CD14-positive monocyte (primary cell): Measurements from ENCODE around the gene UGT2A2. TPM values are rescaled to one million over a fixed set of nuclear protein-coding genes. Genes with fewer than 3 reads are reported as not detected.

Experiments
- DNase-seq, 3 donors: peaks; one replicate each; pipeline ENCODE4 v3.0.0-alpha.2; 2011 to 2022
- H2AFZ ChIP-seq: 2 replicates; pipeline ENCODE4 v1.6.0; 2012; ENCODE audit warnings: mild to moderate bottlenecking, low read depth, low read length, inconsistent platforms; ENCODE audit not compliant: insufficient read depth, poor library complexity, severe bottlenecking
- H3K27ac ChIP-seq, 2 donors: 1 replicate in 1 of 2; 2 replicates in 1 of 2; pipeline ENCODE4 v1.5.1; 2012 to 2013; ENCODE audit warnings: low read length in 2 of 2, control low read depth in 1 of 2, inconsistent platforms in 1 of 2, low read depth in 1 of 2, mild to moderate bottlenecking in 1 of 2
- H3K27me3 ChIP-seq, 2 donors: one replicate each; pipeline versions ENCODE4 v1.6.0 to v1.6.1; 2011 to 2013; ENCODE audit warnings: low read length in 2 of 2; ENCODE audit not compliant: control insufficient read depth in 2 of 2, insufficient read depth in 2 of 2
- H3K36me3 ChIP-seq, 2 donors: replicated peaks in 1 of 2; 1 replicate in 1 of 2; 2 replicates in 1 of 2; pipeline versions ENCODE4 v1.5.1 to v1.6.1; 2012 to 2013; ENCODE audit warnings: low read length in 2 of 2, control low read depth in 1 of 2, inconsistent platforms in 1 of 2, mild to moderate bottlenecking in 1 of 2; ENCODE audit not compliant: insufficient read depth in 2 of 2, control insufficient read depth in 1 of 2
- H3K4me1 ChIP-seq, 2 donors: 1 replicate in 1 of 2; 2 replicates in 1 of 2; pipeline versions ENCODE4 v1.5.1 to v1.6.1; 2012 to 2013; ENCODE audit warnings: low read length in 2 of 2, control low read depth in 1 of 2, inconsistent platforms in 1 of 2, mild to moderate bottlenecking in 1 of 2, moderate library complexity in 1 of 2; ENCODE audit not compliant: insufficient read depth in 2 of 2, control insufficient read depth in 1 of 2
- H3K4me2 ChIP-seq: replicated peaks from 2 replicates; pipeline ENCODE3; 2012; ENCODE audit warnings: low read length, moderate library complexity, mild to moderate bottlenecking; ENCODE audit not compliant: poor library complexity, severe bottlenecking; ENCODE audit errors: extremely low read depth
- H3K4me3 ChIP-seq, 3 experiments: fragments of 200-600 bp in 1 of 3; sonication (generic) in 1 of 3; replicated peaks in 1 of 3; 1 replicate in 2 of 3; 2 replicates in 1 of 3; pipeline ENCODE4 v1.5.1; 2011 to 2013; ENCODE audit warnings: low read length in 3 of 3, mild to moderate bottlenecking in 3 of 3, control low read depth in 2 of 3, low read depth in 2 of 3, inconsistent platforms in 1 of 3, moderate library complexity in 1 of 3
- H3K79me2 ChIP-seq: 2 replicates; pipeline ENCODE4 v1.6.0; 2012; ENCODE audit warnings: mild to moderate bottlenecking, control low read depth, inconsistent platforms, low read length, moderate library complexity; ENCODE audit not compliant: insufficient read depth
- H3K9ac ChIP-seq: 2 replicates; pipeline ENCODE4 v1.6.0; 2017; ENCODE audit warnings: low read length, mild to moderate bottlenecking; ENCODE audit not compliant: insufficient read depth, poor library complexity, severe bottlenecking
- H3K9me3 ChIP-seq, 2 donors: replicated peaks in 1 of 2; 1 replicate in 1 of 2; 2 replicates in 1 of 2; pipeline versions ENCODE4 v1.5.1 to v1.6.1; 2012 to 2013; ENCODE audit warnings: low read length in 2 of 2, control low read depth in 1 of 2; ENCODE audit not compliant: control insufficient read depth in 1 of 2, insufficient read depth in 1 of 2
- H4K20me1 ChIP-seq: 2 replicates; pipeline ENCODE4 v1.6.0; 2012; ENCODE audit warnings: mild to moderate bottlenecking, low read length, control low read depth, moderate library complexity; ENCODE audit not compliant: insufficient read depth
- H3K27ac Mint-ChIP-seq, 7 donors: one replicate each; pipeline ENCODE4 v1.8.0; 2020; ENCODE audit warnings: mild to moderate bottlenecking in 7 of 7, mixed read lengths in 7 of 7, moderate library complexity in 6 of 7, inconsistent platforms in 2 of 7
- H3K27me3 Mint-ChIP-seq, 3 donors: one replicate each; pipeline ENCODE4 v1.8.0; 2021 to 2022; ENCODE audit warnings: low read depth in 3 of 3, mild to moderate bottlenecking in 3 of 3, mixed read lengths in 3 of 3, moderate library complexity in 3 of 3, inconsistent platforms in 1 of 3
- H3K36me3 Mint-ChIP-seq, 2 donors: one replicate each; pipeline ENCODE4 v1.8.0; 2020; ENCODE audit warnings: mixed read lengths in 2 of 2, inconsistent platforms in 1 of 2, mild to moderate bottlenecking in 1 of 2
- H3K4me1 Mint-ChIP-seq: one replicate; pipeline ENCODE4 v1.8.0; 2020; ENCODE audit warnings: mild to moderate bottlenecking, mixed read lengths
- H3K4me3 Mint-ChIP-seq, 2 donors: one replicate each; pipeline ENCODE4 v1.8.0; 2020; ENCODE audit warnings: mild to moderate bottlenecking in 2 of 2, mixed read lengths in 2 of 2, moderate library complexity in 1 of 2
- H3K9me3 Mint-ChIP-seq, 7 donors: one replicate each; pipeline ENCODE4 v1.8.0; 2020 to 2022; ENCODE audit warnings: mixed read lengths in 7 of 7, mild to moderate bottlenecking in 6 of 7, moderate library complexity in 6 of 7, inconsistent platforms in 2 of 7
- CTCF ChIP-seq: fragments of 200-600 bp; IDR thresholded peaks from one replicate; pipeline ENCODE4 v1.8.0; 2022; ENCODE audit warnings: antibody characterized with exemption, mild to moderate bottlenecking
- WGBS: methylation state at CpG from one replicate; pipeline ENCODE4 v1.1.5; 2013; ENCODE audit warnings: missing lambda C conversion rate; ENCODE audit not compliant: insufficient coverage; 5-methylcytosine and 5-hydroxymethylcytosine counted together
- intact Hi-C, 2 donors: fragments of 100-400 bp; cut with micrococcal nuclease; formaldehyde crosslinking; loops; one replicate each; pipeline versions ENCODE4 v1.15.0 to v1.15.1; 2023
- polyA plus RNA-seq, 3 donors: library from polyadenylated mRNA; depleted of rRNA in 1 of 3; unstranded in 2 of 3; stranded (reverse) in 1 of 3; fragments of 300-500 nt in 2 of 3; fragments of >200 nt in 1 of 3; fragmentation: Illumina TruSeq in 2 of 3; gene quantifications; 1 replicate in 2 of 3; 2 replicates in 1 of 3; pipeline ENCODE4 v1.2.3, GENCODE V29; 2012 to 2021

The UGT2A2 gene
- polyA plus RNA-seq, 3 donors, result not detected

GRCh38 chr4:69649629-69650028, 10.2 kb upstream of the UGT2A2 start:
- Mint-ChIP-seq H3K36me3 (no peaks in the 10 kb centered on the region), H3K4me1 (no peaks in the 10 kb centered on the region), H3K27me3 (peaks cover 0 to 2% (median 0%) of the 10 kb centered on the region in 3 donors), H3K27ac (no peak overlapping the region), H3K4me3 (no peak overlapping the region), H3K9me3 (no peaks in the 10 kb centered on the region)
- WGBS, result no CpG with 5 or more reads among the region's 2 CpGs
- H3K79me2 ChIP-seq, result no peaks in the 10 kb centered on the region
- intact Hi-C loops, result no loop called here
- H3K36me3 ChIP-seq, result no peaks in the 10 kb centered on the region
- no peak for TF ChIP-seq CTCF
- H3K9me3 ChIP-seq, result no peaks in the 10 kb centered on the region
- H4K20me1 ChIP-seq, result no peaks in the 10 kb centered on the region
- no peaks in the 10 kb centered on the region for H3K4me1 ChIP-seq
- H3K4me2 ChIP-seq, result no peak overlapping the region
- no peak overlapping the region for H3K4me3 ChIP-seq
- H3K9ac ChIP-seq, result no peak overlapping the region
- H3K27ac ChIP-seq, result no peak overlapping the region
- H2AFZ ChIP-seq, result no peak overlapping the region
- no peaks in the 10 kb centered on the region for H3K27me3 ChIP-seq
- no peak for DNase-seq

- Mint-ChIP-seq H3K27me3 (peaks cover 0 to 2% (median 0%) of the 10 kb centered on the region in 3 donors), H3K4me3 (no peak overlapping the region), H3K4me1 (no peaks in the 10 kb centered on the region), H3K36me3 (no peaks in the 10 kb centered on the region), H3K9me3 (no peaks in the 10 kb centered on the region), H3K27ac (no peak overlapping the region)
- H3K9me3 ChIP-seq, result no peaks in the 10 kb centered on the region
- no CpG with 5 or more reads among the region's 1 CpG for WGBS
- no peaks in the 10 kb centered on the region for H3K27me3 ChIP-seq
- no peak overlapping the region for H2AFZ ChIP-seq
- H3K27ac ChIP-seq, result no peak overlapping the region
- no peaks in the 10 kb centered on the region for H3K4me1 ChIP-seq
- no peaks in the 10 kb centered on the region for H3K79me2 ChIP-seq
- H3K4me3 ChIP-seq, result no peak overlapping the region
- intact Hi-C loops, result no loop called here
- no peaks in the 10 kb centered on the region for H3K36me3 ChIP-seq
- H4K20me1 ChIP-seq, result no peaks in the 10 kb centered on the region
- DNase-seq, result no peak
- no peak overlapping the region for H3K4me2 ChIP-seq
- H3K9ac ChIP-seq, result no peak overlapping the region
- no peak for TF ChIP-seq CTCF
Measured at GRCh38 chr4:69649207-69649606, 9.8 kb upstream of the UGT2A2 start.
